K562 (cell line): ENCODE measurements around the gene FNBP1. TPM values are rescaled to one million over a fixed set of nuclear protein-coding genes. Genes with fewer than 3 reads are reported as not detected.

Source experiments
- ATAC-seq: fragments of 200-7000 bp; cut with Tn5 transposase; 3 replicates; pipeline ENCODE4 v1.9.1; 2020; ENCODE audit warnings: moderate library complexity
- BruUV-seq: library from RNA; stranded (reverse); fragments of 400-500 nt; replicated peaks from 2 replicates; lab custom pipeline; 2021; lab: Mats Ljungman, UMichigan
- CTCF ChIA-PET: fragments of 300-600 bp; formaldehyde crosslinking; extraction: SDS; loops from one replicate; lab custom pipeline; 2021; ENCODE audit warnings: low intra/inter-chr PET ratio; lab: Yijun Ruan, JAX
- POLR2A ChIA-PET: fragments of 300-600, 350-650 bp; sonication (Branson Sonifier 250); formaldehyde crosslinking; extraction: SDS; loops from one replicate; lab custom pipeline; 2021; ENCODE audit warnings: antibody characterized with exemption, inconsistent platforms; lab: Yijun Ruan, JAX
- DNase-seq, 4 experiments: peaks; one replicate each; pipeline versions ENCODE4 v3.0.0 to v3.0.0-alpha.2; 2011 to 2018; ENCODE audit warnings: low spot score in 3 of 4, mixed read lengths in 3 of 4; ENCODE audit errors: extremely low read depth in 1 of 4
- FAIRE-seq: peaks from 2 replicates; lab custom pipeline; 2011; peaks lifted over from hg19 to GRCh38; lab: Jason Lieb, UNC
- H2AFZ ChIP-seq: 2 replicates; pipeline ENCODE4 v1.6.0; 2011; ENCODE audit warnings: low read depth, low read length, control low read depth, inconsistent platforms
- H3K27ac ChIP-seq: fragments of 200-600 bp; 3 replicates; pipeline ENCODE4 v1.8.0; 2011; ENCODE audit warnings: low read depth, mild to moderate bottlenecking, control low read depth, inconsistent platforms, low read length, moderate library complexity, mixed read lengths; ENCODE audit errors: extremely low read depth
- H3K27me3 ChIP-seq, 2 experiments: fragments of 300-600 bp in 1 of 2; 2 replicates in 1 of 2; 3 replicates in 1 of 2; pipeline versions ENCODE4 v1.6.0 to v1.8.0; 2011; ENCODE audit warnings: inconsistent platforms in 2 of 2, low read length in 2 of 2, mild to moderate bottlenecking in 1 of 2, mixed read lengths in 1 of 2, moderate library complexity in 1 of 2; ENCODE audit not compliant: control insufficient read depth in 2 of 2, insufficient read depth in 2 of 2
- H3K36me3 ChIP-seq: fragments of 300-600 bp; 3 replicates; pipeline ENCODE4 v1.8.0; 2011; ENCODE audit warnings: mild to moderate bottlenecking, low read length, inconsistent platforms; ENCODE audit not compliant: control insufficient read depth, insufficient read depth
- H3K4me1 ChIP-seq, 2 experiments: fragments of 200-600 bp in 1 of 2; replicated peaks in 1 of 2; 2 replicates in 1 of 2; 3 replicates in 1 of 2; pipeline versions ENCODE4 v1.5.1 to v1.8.0; 2011; ENCODE audit warnings: inconsistent platforms in 2 of 2, low read length in 2 of 2, mild to moderate bottlenecking in 1 of 2, mixed read lengths in 1 of 2, moderate library complexity in 1 of 2; ENCODE audit not compliant: control insufficient read depth in 2 of 2, insufficient read depth in 2 of 2
- H3K4me2 ChIP-seq: 2 replicates; pipeline ENCODE4 v1.6.1; 2011; ENCODE audit warnings: low read length, control low read depth, inconsistent platforms, mixed read lengths; ENCODE audit not compliant: insufficient read depth
- H3K4me3 ChIP-seq: fragments of 200-600 bp; sonication (generic), shearing (Covaris generic); 2 replicates; pipeline ENCODE4 v1.5.1; 2016; ENCODE audit warnings: control low read depth, inconsistent platforms
- H3K79me2 ChIP-seq: fragments of 200-600 bp; 3 replicates; pipeline ENCODE4 v1.8.0; 2011; ENCODE audit warnings: low read length, inconsistent platforms; ENCODE audit not compliant: control insufficient read depth, insufficient read depth
- H3K9ac ChIP-seq, 2 experiments: 2 replicates each; pipeline versions ENCODE4 v1.6.0 to v1.6.1; 2011; ENCODE audit warnings: low read depth in 2 of 2, low read length in 2 of 2, control low read depth in 1 of 2, inconsistent platforms in 1 of 2, mild to moderate bottlenecking in 1 of 2, mixed read lengths in 1 of 2; ENCODE audit not compliant: insufficient read depth in 1 of 2
- H3K9me1 ChIP-seq: one replicate; pipeline ENCODE4 v1.6.0; 2011; ENCODE audit warnings: inconsistent platforms, mild to moderate bottlenecking, low read length, moderate library complexity; ENCODE audit not compliant: control insufficient read depth, insufficient read depth
- H3K9me3 ChIP-seq: replicated peaks from 2 replicates; pipeline ENCODE4 v1.5.1; 2011; ENCODE audit warnings: low read depth, low read length, inconsistent platforms; ENCODE audit not compliant: control insufficient read depth, insufficient read depth
- H4K20me1 ChIP-seq: replicated peaks from 2 replicates; pipeline ENCODE4 v1.6.1; 2011; ENCODE audit warnings: low read length, inconsistent platforms, mixed read lengths; ENCODE audit not compliant: control insufficient read depth, insufficient read depth
- BRD9 ChIP-seq: fragments of 450-650 bp; IDR thresholded peaks from 2 replicates; pipeline ENCODE4 v1.6.1; 2018; ENCODE audit warnings: low read depth; ENCODE audit not compliant: partially characterized antibody
- L3MBTL2 ChIP-seq: fragments of 450-650 bp; IDR thresholded peaks from 2 replicates; pipeline ENCODE4 v1.6.1; 2016; ENCODE audit warnings: mild to moderate bottlenecking, moderate library complexity
- PPARD ChIP-seq: fragments of 250-450 bp; sonication (Bioruptor Pico); IDR thresholded peaks from 2 replicates; pipeline ENCODE4 v1.8.0; 2022; ENCODE audit warnings: inconsistent platforms, mild to moderate bottlenecking, moderate library complexity
- REST ChIP-seq, 2 experiments: fragments of 450-650 bp; formaldehyde crosslinking in 1 of 2; IDR thresholded peaks; 2 replicates each; pipeline versions ENCODE4 v1.4.0 to v1.6.1; 2014 to 2020; ENCODE audit warnings: mild to moderate bottlenecking in 2 of 2, borderline replicate concordance in 1 of 2, low read depth in 1 of 2
- SPI1 ChIP-seq: IDR thresholded peaks from 2 replicates; pipeline ENCODE4 v1.6.1; 2011; ENCODE audit warnings: low read depth, low read length, control low read depth, borderline replicate concordance
- ZC3H11A ChIP-seq: IDR thresholded peaks from 2 replicates; pipeline ENCODE4 v1.6.1; 2012; ENCODE audit warnings: low read depth, low read length, improper control_type of control experiment
- ZKSCAN3 ChIP-seq: fragments of 250-450 bp; sonication (Bioruptor Pico); IDR thresholded peaks from 2 replicates; pipeline ENCODE4 v1.4.0; 2020
- ZNF511 ChIP-seq: sonication (generic); formaldehyde crosslinking; IDR thresholded peaks from 2 replicates; pipeline ENCODE4 v1.8.0; 2022; ENCODE audit warnings: mild to moderate bottlenecking, missing genetic modification reagents
- WGBS: fragments of 100-300 bp; shearing (Covaris generic); methylation state at CpG from one replicate; pipeline ENCODE4 v1.1.6; 2016; ENCODE audit warnings: low coverage, mixed read lengths; ENCODE audit not compliant: insufficient coverage; ENCODE audit errors: missing lambda C conversion rate; 5-methylcytosine and 5-hydroxymethylcytosine counted together
- in situ Hi-C: fragments of 300-500 bp; cut with MboI; formaldehyde crosslinking; loops from 4 replicates; pipeline ENCODE4 v1.15.0; 2018; ENCODE audit warnings: inconsistent platforms, mixed read lengths
- intact Hi-C: fragments of 100-400 bp; cut with micrococcal nuclease; formaldehyde crosslinking; loops from 2 replicates; pipeline ENCODE4 v1.14.2; 2022
- polyA plus RNA-seq, 8 experiments: library from polyadenylated mRNA; depleted of rRNA in 4 of 8; stranded (reverse) in 5 of 8; unstranded in 3 of 8; fragments of >200 nt; fragmentation: Nextera tagmentation in 2 of 8; fragmentation: Illumina TruSeq in 1 of 8; extraction: Ambion mirVana in 2 of 8; extraction: Trizol in 1 of 8; gene quantifications; 2 replicates each; pipeline versions ENCODE4 v1.2.1 to v1.2.3, GENCODE V29; 2011 to 2014; ENCODE audit warnings: inconsistent platforms in 1 of 8, missing spikeins in 1 of 8
- total RNA-seq, 7 experiments: library from RNA; depleted of rRNA in 6 of 7; stranded (reverse); fragments of >200 nt in 6 of 7; fragmentation: Illumina TruSeq in 2 of 7; extraction: Trizol in 2 of 7; gene quantifications; 2 replicates each; pipeline versions ENCODE4 v1.2.1 to v1.2.3, GENCODE V29; 2011 to 2021; ENCODE audit warnings: low replicate concordance in 1 of 7
- TF ChIP-seq, protein P1 (sequence below), 3 experiments: IDR thresholded peaks in 2 of 3; conservative IDR thresholded peaks in 1 of 3; 2 replicates each; pipeline ENCODE4 v1.5.1; 2011 to 2012; ENCODE audit warnings: low read length in 3 of 3, mild to moderate bottlenecking in 3 of 3, control low read depth in 2 of 3, improper control_type of control experiment in 1 of 3, inconsistent platforms in 1 of 3, low read depth in 1 of 3, mixed read lengths in 1 of 3, moderate library complexity in 1 of 3; ENCODE audit not compliant: insufficient read depth in 2 of 3

Gene FNBP1
- total and polyA plus RNA-seq, 9 of the 15 experiments (the other 6 are each of a cell fraction or from before 2014, with no cell fraction given): 1.8 to 14.9 (median 7.6) TPM

DNA sequence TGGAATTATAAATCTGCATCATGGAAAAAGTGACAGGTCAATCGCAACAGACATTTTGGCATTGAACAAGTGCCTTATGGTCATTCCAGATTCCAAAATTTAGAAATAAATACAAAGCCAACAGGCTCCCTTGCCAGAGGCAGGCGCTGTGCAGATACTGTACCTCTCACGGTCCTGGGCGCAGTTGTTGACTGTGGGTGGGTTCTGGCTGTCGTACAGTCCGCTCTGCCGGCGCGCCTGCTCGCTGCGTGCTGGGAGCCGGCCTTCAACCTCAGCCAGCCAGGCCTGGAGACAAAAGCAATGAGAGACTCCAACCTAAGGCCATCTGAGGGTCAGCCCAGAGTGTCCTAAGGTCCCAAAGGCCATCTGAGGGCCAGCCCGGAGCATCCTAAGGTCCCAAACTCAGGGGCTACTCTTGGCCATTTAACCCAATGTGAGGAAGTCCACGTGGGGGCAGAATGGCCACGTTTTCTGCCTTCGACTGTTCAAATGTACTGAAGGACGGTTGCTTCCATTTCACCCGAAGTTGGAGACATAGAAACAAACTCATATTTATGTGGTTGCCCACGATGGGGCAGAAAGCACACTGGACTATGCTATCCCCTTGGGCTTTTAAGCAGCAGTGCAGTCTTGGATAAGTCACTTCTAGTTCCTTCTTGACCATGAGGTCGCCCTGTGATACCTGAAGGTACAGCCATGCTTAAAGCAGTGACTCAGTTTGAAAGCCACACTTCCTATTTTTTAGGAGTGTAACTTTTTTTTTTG, 142.5 kb downstream of the FNBP1 start:
- FAIRE-seq (peak; percentile 46), ATAC-seq (peak; percentile 60), DNase-seq (peak in 1 of 4 experiments; percentile 49)
- H3K79me2 ChIP-seq: no peaks in the 10 kb centered on the region
- H3K4me1 ChIP-seq: peaks cover 5 to 6% of the 10 kb centered on the region in 2 experiments; a peak in 4 of 5 replicates
- no peak overlapping the region for H3K4me2 ChIP-seq
- H3K9me3 ChIP-seq: 0 out of 2 replicates have a peak, but pooled peaks cover 1% of the 10 kb centered on the region
- in situ Hi-C loops (no loop called here), intact Hi-C loops (no loop called here)
- H3K36me3 ChIP-seq: no peaks in the 10 kb centered on the region
- H4K20me1 ChIP-seq: no peaks in the 10 kb centered on the region
- CTCF ChIA-PET: interaction anchor here (1.4 kb wide), 1 partner anchor 336 kb away, joined by 4 read pairs; no protein-coding TSS in a partner anchor
- H3K27ac ChIP-seq: no peak overlapping the region
- no peaks in the 10 kb centered on the region for H3K9me1 ChIP-seq
- WGBS: 72% methylated on average over 20 of the region's 20 CpGs
- POLR2A ChIA-PET: no interaction called here
- no peak overlapping the region for H3K4me3 ChIP-seq
- no peak overlapping the region for H3K9ac ChIP-seq
- no peaks in the 10 kb centered on the region for H3K27me3 ChIP-seq
- peak overlapping the region; percentile 60; the same call in 1 of the 2 replicates for H2AFZ ChIP-seq
- BruUV-seq: no TSS peak
- TF ChIP-seq, protein P1, sequence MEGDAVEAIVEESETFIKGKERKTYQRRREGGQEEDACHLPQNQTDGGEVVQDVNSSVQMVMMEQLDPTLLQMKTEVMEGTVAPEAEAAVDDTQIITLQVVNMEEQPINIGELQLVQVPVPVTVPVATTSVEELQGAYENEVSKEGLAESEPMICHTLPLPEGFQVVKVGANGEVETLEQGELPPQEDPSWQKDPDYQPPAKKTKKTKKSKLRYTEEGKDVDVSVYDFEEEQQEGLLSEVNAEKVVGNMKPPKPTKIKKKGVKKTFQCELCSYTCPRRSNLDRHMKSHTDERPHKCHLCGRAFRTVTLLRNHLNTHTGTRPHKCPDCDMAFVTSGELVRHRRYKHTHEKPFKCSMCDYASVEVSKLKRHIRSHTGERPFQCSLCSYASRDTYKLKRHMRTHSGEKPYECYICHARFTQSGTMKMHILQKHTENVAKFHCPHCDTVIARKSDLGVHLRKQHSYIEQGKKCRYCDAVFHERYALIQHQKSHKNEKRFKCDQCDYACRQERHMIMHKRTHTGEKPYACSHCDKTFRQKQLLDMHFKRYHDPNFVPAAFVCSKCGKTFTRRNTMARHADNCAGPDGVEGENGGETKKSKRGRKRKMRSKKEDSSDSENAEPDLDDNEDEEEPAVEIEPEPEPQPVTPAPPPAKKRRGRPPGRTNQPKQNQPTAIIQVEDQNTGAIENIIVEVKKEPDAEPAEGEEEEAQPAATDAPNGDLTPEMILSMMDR (IDR thresholded peaks at IDR 0.05 in 2 of 3, conservative IDR thresholded peaks at IDR 0.05 in 1 of 3; ENCODE audit: insufficient read depth in 2 of 3, low read depth in 1 of 3, low read length in 3 of 3): peak; percentile 24 to 51 (median 40); a peak in 5 of 6 replicates
- TF ChIP-seq L3MBTL2 (0 out of 2 replicates have a peak, but pooled peaks have one; percentile 11), REST (IDR thresholded peaks at IDR 0.05; ENCODE audit: borderline replicate concordance) (peak; percentile 58; the same call in 1 of the 2 replicates), REST (CRISPR knock-in tag; IDR thresholded peaks at IDR 0.05; ENCODE audit: low read depth) (no peak), ZC3H11A (no peak), ZNF511 (no peak), PPARD (CRISPR knock-in tag) (no peak), ZKSCAN3 (CRISPR knock-in tag) (no peak), SPI1 (0 out of 2 replicates have a peak, but pooled peaks have one; percentile 14), BRD9 (no peak)
